DOHH2 (cell line): ENCODE measurements around the gene SCARF1.

Experiments used
- EZH2phosphoT487 ChIP-seq: fragments of 200-600 bp; sonication (generic); IDR thresholded peaks from 2 replicates; pipeline ENCODE4 v1.6.1; 2017; ENCODE audit warnings: borderline replicate concordance, mild to moderate bottlenecking, antibody characterized with exemption, low read length, moderate library complexity, mixed read lengths
- TF ChIP-seq, protein P1 (sequence below): fragments of 200-600 bp; sonication (generic); IDR thresholded peaks from one replicate; pipeline ENCODE4 v1.5.1; 2014; ENCODE audit warnings: antibody characterized with exemption, mild to moderate bottlenecking, low read depth, low read length; ENCODE audit not compliant: poor library complexity, severe bottlenecking

DNA sequence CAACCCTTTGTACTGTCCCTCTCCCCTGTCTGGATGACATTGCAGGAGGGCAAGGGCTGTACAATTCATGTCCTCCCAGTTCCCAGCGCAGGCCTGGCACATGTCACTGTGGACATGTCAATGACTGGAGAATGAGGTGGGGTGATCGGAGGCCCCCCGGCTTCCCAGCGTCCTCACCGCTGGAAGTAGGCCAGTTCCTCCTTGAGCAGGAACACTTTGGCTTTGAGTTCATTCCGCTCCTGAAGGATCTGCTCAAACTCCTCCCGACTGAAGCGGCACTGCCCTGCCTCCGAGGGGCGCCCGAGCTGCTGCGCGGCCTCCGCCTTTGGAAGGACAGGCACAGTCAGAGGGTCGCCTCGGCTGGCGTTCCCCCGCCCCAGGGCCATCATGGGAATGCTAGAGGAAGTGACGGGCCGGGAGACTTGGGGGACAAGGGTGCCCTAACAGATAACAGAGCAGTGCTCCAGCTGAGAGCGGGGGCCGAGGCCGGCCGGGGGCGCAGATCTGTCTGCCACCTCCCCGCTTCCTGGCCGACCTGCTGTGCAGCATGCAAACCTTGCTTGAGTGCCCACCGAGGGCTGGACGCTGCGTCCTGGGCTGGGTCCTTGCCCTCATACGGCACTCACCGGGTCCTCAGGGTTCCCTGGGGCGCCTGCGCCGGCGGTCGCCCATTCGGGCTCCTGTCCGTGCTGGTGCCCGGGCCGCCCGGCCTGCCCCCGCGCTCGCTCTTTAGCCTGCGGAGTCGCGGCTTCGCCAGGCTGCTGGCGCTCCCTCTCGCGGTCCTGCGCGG is 2.8 kb upstream of the SCARF1 start:
- no peak for TF ChIP-seq EZH2phosphoT487
- TF ChIP-seq, protein P1, sequence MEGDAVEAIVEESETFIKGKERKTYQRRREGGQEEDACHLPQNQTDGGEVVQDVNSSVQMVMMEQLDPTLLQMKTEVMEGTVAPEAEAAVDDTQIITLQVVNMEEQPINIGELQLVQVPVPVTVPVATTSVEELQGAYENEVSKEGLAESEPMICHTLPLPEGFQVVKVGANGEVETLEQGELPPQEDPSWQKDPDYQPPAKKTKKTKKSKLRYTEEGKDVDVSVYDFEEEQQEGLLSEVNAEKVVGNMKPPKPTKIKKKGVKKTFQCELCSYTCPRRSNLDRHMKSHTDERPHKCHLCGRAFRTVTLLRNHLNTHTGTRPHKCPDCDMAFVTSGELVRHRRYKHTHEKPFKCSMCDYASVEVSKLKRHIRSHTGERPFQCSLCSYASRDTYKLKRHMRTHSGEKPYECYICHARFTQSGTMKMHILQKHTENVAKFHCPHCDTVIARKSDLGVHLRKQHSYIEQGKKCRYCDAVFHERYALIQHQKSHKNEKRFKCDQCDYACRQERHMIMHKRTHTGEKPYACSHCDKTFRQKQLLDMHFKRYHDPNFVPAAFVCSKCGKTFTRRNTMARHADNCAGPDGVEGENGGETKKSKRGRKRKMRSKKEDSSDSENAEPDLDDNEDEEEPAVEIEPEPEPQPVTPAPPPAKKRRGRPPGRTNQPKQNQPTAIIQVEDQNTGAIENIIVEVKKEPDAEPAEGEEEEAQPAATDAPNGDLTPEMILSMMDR: peak; percentile 65
